ENCODE measurements around the gene PTPRM.
A peak's percentile ranks its signal among the peaks of the same experiment; 100 is the strongest.

The PTPRM gene

GRCh38 chr18:7754725-7755181, 187.6 kb downstream of the PTPRM start:
- no peak for TF ChIP-seq CTCF (IDR thresholded peaks at IDR 0.05)
- no peaks in the 10 kb centered on the region for H3K36me3 ChIP-seq
- no peaks in the 10 kb centered on the region for H3K27me3 ChIP-seq
- no peak for DNase-seq
- no peak overlapping the region for H3K4me3 ChIP-seq
- intact Hi-C loops (cut with DNase I; ENCODE audit: low total_unique reads), result loop anchor here (10.0 kb wide), 1 partner anchor 1130 kb away; no protein-coding TSS in a partner anchor
- no peak overlapping the region for H3K27ac ChIP-seq
- peaks cover 0 to 52% (median 9%) of the 10 kb centered on the region in 4 donors for H3K4me1 ChIP-seq
- no peaks in the 10 kb centered on the region for H3K9me3 ChIP-seq

GRCh38 chr18:7755753-7756475, 188.8 kb downstream of the PTPRM start:
- peaks cover 0 to 46% (median 4%) of the 10 kb centered on the region in 4 donors for H3K4me1 ChIP-seq
- H3K9me3 ChIP-seq, result no peaks in the 10 kb centered on the region
- intact Hi-C loops (cut with DNase I; ENCODE audit: low total_unique reads), result loop anchor here (10.0 kb wide), 1 partner anchor 1129 kb away; no protein-coding TSS in a partner anchor
- no peaks in the 10 kb centered on the region for H3K27me3 ChIP-seq
- no peak for DNase-seq
- peak; percentile 27 to 33 for TF ChIP-seq CTCF (IDR thresholded peaks at IDR 0.05)
- no peak overlapping the region for H3K27ac ChIP-seq
- no peak overlapping the region for H3K4me3 ChIP-seq
- no peaks in the 10 kb centered on the region for H3K36me3 ChIP-seq

GRCh38 chr18:7757175-7757574, 190.1 kb downstream of the PTPRM start:
- DNase-seq, result no peak
- no peaks in the 10 kb centered on the region for H3K9me3 ChIP-seq
- intact Hi-C loops (cut with DNase I; ENCODE audit: low total_unique reads), result loop anchor here (10.0 kb wide), 1 partner anchor 1128 kb away; no protein-coding TSS in a partner anchor
- H3K27me3 ChIP-seq, result no peaks in the 10 kb centered on the region
- H3K36me3 ChIP-seq, result no peaks in the 10 kb centered on the region
- no peak overlapping the region for H3K4me3 ChIP-seq
- H3K4me1 ChIP-seq, result peaks cover 0 to 47% (median 6%) of the 10 kb centered on the region in 4 donors
- H3K27ac ChIP-seq, result no peak overlapping the region
- TF ChIP-seq CTCF (IDR thresholded peaks at IDR 0.05), result no peak

- TF ChIP-seq CTCF (IDR thresholded peaks at IDR 0.05), result no peak
- Histone ChIP-seq H3K9me3 (no peaks in the 10 kb centered on the region), H3K36me3 (no peaks in the 10 kb centered on the region), H3K4me3 (no peak overlapping the region), H3K27ac (no peak overlapping the region), H3K27me3 (no peaks in the 10 kb centered on the region), H3K4me1 (peaks cover 0 to 41% (median 6%) of the 10 kb centered on the region in 4 donors)
- DNase-seq, result no peak
- intact Hi-C loops (cut with DNase I; ENCODE audit: low total_unique reads), result loop anchor here (10.0 kb wide), 1 partner anchor 1126 kb away; no protein-coding TSS in a partner anchor
Observed at GRCh38 chr18:7758764-7759163, 191.6 kb downstream of the PTPRM start.

GRCh38 chr18:7760967-7761948, 194.1 kb downstream of the PTPRM start:
- TF ChIP-seq CTCF (IDR thresholded peaks at IDR 0.05), result no peak
- H3K27me3 ChIP-seq, result no peaks in the 10 kb centered on the region
- no peak overlapping the region for H3K27ac ChIP-seq
- H3K4me1 ChIP-seq, result peaks cover 0 to 19% (median 1%) of the 10 kb centered on the region in 4 donors
- H3K4me3 ChIP-seq, result no peak overlapping the region
- no peak for DNase-seq
- H3K9me3 ChIP-seq, result no peaks in the 10 kb centered on the region
- intact Hi-C loops (cut with DNase I; ENCODE audit: low total_unique reads), result no loop called here
- no peaks in the 10 kb centered on the region for H3K36me3 ChIP-seq

Measured in tibial artery (tissue), 4 donors.